ENCODE results near the gene SH3BP1. TPM values are rescaled to one million over a fixed set of nuclear protein-coding genes. Genes with fewer than 3 reads are reported as not detected.

SH3BP1 gene
- total RNA-seq, 1 donor from 2014 or later = 34.1 TPM

GRCh38 chr22:37678372-37678771 lies 38.9 kb downstream of the SH3BP1 start:
- intact Hi-C loops (cut with DNase I) = loop anchor here (5.0 kb wide), 1 partner anchor 36 kb away; no protein-coding TSS in a partner anchor
- no peak for DNase-seq (ENCODE audit: extremely low spot score in 2 of 2)
- Histone ChIP-seq H3K27ac (peak overlapping the region; percentile 98), H3K4me1 (peaks cover 71% of the 10 kb centered on the region), H3K9me3 (no peaks in the 10 kb centered on the region), H3K4me3 (no peak overlapping the region), H3K36me3 (peaks cover 0 to 8% of the 10 kb centered on the region in 2 donors), H3K27me3 (no peaks in the 10 kb centered on the region)
- TF ChIP-seq POLR2AphosphoS5 (IDR thresholded peaks at IDR 0.05; ENCODE audit: insufficient read depth in 1 of 2, low read depth in 1 of 2) (no peak), POLR2A (IDR thresholded peaks at IDR 0.05) (no peak), CTCF (IDR thresholded peaks at IDR 0.05) (no peak)

- H3K27ac ChIP-seq = no peak overlapping the region
- no peaks in the 10 kb centered on the region for H3K9me3 ChIP-seq
- TF ChIP-seq CTCF (IDR thresholded peaks at IDR 0.05) (no peak), POLR2AphosphoS5 (IDR thresholded peaks at IDR 0.05; ENCODE audit: insufficient read depth in 1 of 2, low read depth in 1 of 2) (no peak), POLR2A (IDR thresholded peaks at IDR 0.05) (no peak)
- no peaks in the 10 kb centered on the region for H3K27me3 ChIP-seq
- peaks cover 0 to 8% of the 10 kb centered on the region in 2 donors for H3K36me3 ChIP-seq
- H3K4me1 ChIP-seq = peaks cover 58% of the 10 kb centered on the region
- intact Hi-C loops (cut with DNase I) = loop anchor here (5.0 kb wide), 3 partner anchors 37 to 68 kb away; no protein-coding TSS in a partner anchor
- DNase-seq (ENCODE audit: extremely low spot score in 2 of 2) = peak in 1 of 2 donors; percentile 70
- no peak overlapping the region for H3K4me3 ChIP-seq
These were observed 40.2 kb downstream of the SH3BP1 start for GRCh38 chr22:37679670-37680069.

GRCh38 chr22:37680191-37680851 lies 40.9 kb downstream of the SH3BP1 start:
- Histone ChIP-seq H3K36me3 (peaks cover 0 to 8% of the 10 kb centered on the region in 2 donors), H3K4me1 (peaks cover 52% of the 10 kb centered on the region), H3K9me3 (no peaks in the 10 kb centered on the region), H3K27me3 (no peaks in the 10 kb centered on the region), H3K4me3 (no peak overlapping the region), H3K27ac (peak overlapping the region; percentile 42)
- DNase-seq (ENCODE audit: extremely low spot score in 2 of 2) = no peak
- intact Hi-C loops (cut with DNase I) = loop anchor here (5.0 kb wide), 2 partner anchors 53 to 67 kb away; no protein-coding TSS in a partner anchor
- TF ChIP-seq POLR2AphosphoS5 (IDR thresholded peaks at IDR 0.05; ENCODE audit: insufficient read depth in 1 of 2, low read depth in 1 of 2) (no peak), CTCF (IDR thresholded peaks at IDR 0.05) (no peak)

- Histone ChIP-seq H3K27me3 (no peaks in the 10 kb centered on the region), H3K9me3 (no peaks in the 10 kb centered on the region), H3K4me3 (no peak overlapping the region), H3K27ac (peak overlapping the region; percentile 42), H3K4me1 (peaks cover 46% of the 10 kb centered on the region), H3K36me3 (peaks cover 0 to 8% of the 10 kb centered on the region in 2 donors)
- DNase-seq (ENCODE audit: extremely low spot score in 2 of 2) = no peak
- intact Hi-C loops (cut with DNase I) = loop anchor here (5.0 kb wide), 2 partner anchors 54 to 66 kb away; no protein-coding TSS in a partner anchor
- TF ChIP-seq POLR2A (IDR thresholded peaks at IDR 0.05) (no peak), POLR2AphosphoS5 (IDR thresholded peaks at IDR 0.05; ENCODE audit: insufficient read depth in 1 of 2, low read depth in 1 of 2) (no peak), CTCF (IDR thresholded peaks at IDR 0.05) (no peak)
These were observed 41.5 kb downstream of the SH3BP1 start for GRCh38 chr22:37681001-37681424.

GRCh38 chr22:37681556-37682049 lies 42.1 kb downstream of the SH3BP1 start:
- intact Hi-C loops (cut with DNase I) = loop anchor here (5.0 kb wide), 2 partner anchors 54 to 66 kb away; no protein-coding TSS in a partner anchor
- H3K9me3 ChIP-seq = no peaks in the 10 kb centered on the region
- no peak for DNase-seq (ENCODE audit: extremely low spot score in 2 of 2)

More at GRCh38 chr22:37681556-37682049, 42.1 kb downstream of the SH3BP1 start:
- Histone ChIP-seq H3K4me3 (no peak overlapping the region), H3K36me3 (peaks cover 0 to 8% of the 10 kb centered on the region in 2 donors), H3K27ac (peak overlapping the region; percentile 42), H3K4me1 (peaks cover 40% of the 10 kb centered on the region), H3K27me3 (no peaks in the 10 kb centered on the region)
- TF ChIP-seq POLR2AphosphoS5 (IDR thresholded peaks at IDR 0.05; ENCODE audit: insufficient read depth in 1 of 2, low read depth in 1 of 2) (no peak), POLR2A (IDR thresholded peaks at IDR 0.05) (no peak), CTCF (IDR thresholded peaks at IDR 0.05) (peak; percentile 52 to 94 (median 78))
